Keratinocyte (primary cell): ENCODE data around the gene SLC39A10. TPM values are rescaled to one million over a fixed set of nuclear protein-coding genes. Genes with fewer than 3 reads are reported as not detected.
A peak's percentile ranks its signal among the peaks of the same experiment; 100 is the strongest.

ENCODE experiments used
- DNase-seq: peaks from one replicate; pipeline ENCODE4 v3.0.0-alpha.2; 2011; ENCODE audit warnings: low read depth, missing footprints, low spot score
- FAIRE-seq: peaks from 2 replicates; lab custom pipeline; 2011; peaks lifted over from hg19 to GRCh38; lab: Jason Lieb, UNC
- H2AFZ ChIP-seq: 2 replicates; pipeline ENCODE4 v1.6.0; 2012; ENCODE audit warnings: low read length, control low read depth, inconsistent platforms; ENCODE audit not compliant: control insufficient read depth
- H3K27ac ChIP-seq: 2 replicates; pipeline ENCODE4 v1.5.1; 2011; ENCODE audit warnings: low read length; ENCODE audit not compliant: control insufficient read depth, insufficient read depth
- H3K27me3 ChIP-seq: 3 replicates; pipeline ENCODE4 v1.6.0; 2011; ENCODE audit warnings: low read length; ENCODE audit not compliant: control insufficient read depth, insufficient read depth; ENCODE audit errors: extremely low read depth
- H3K36me3 ChIP-seq, 2 experiments: 2 replicates in 1 of 2; 3 replicates in 1 of 2; pipeline ENCODE4 v1.5.1; 2011; ENCODE audit warnings: low read length in 2 of 2, mild to moderate bottlenecking in 1 of 2; ENCODE audit not compliant: control insufficient read depth in 2 of 2, insufficient read depth in 2 of 2; ENCODE audit errors: extremely low read depth in 1 of 2
- H3K4me1 ChIP-seq: 3 replicates; pipeline ENCODE4 v1.5.1; 2011; ENCODE audit warnings: low read length; ENCODE audit not compliant: control insufficient read depth, insufficient read depth; ENCODE audit errors: extremely low read depth
- H3K4me2 ChIP-seq: 3 replicates; pipeline ENCODE4 v1.6.0; 2011; ENCODE audit warnings: low read depth, low read length; ENCODE audit not compliant: control insufficient read depth, insufficient read depth; ENCODE audit errors: extremely low read depth
- H3K4me3 ChIP-seq, 3 experiments: fragments of 200-600 bp in 1 of 3; sonication (generic) in 1 of 3; 2 replicates in 2 of 3; 3 replicates in 1 of 3; pipeline ENCODE4 v1.5.1; 2011 to 2016; ENCODE audit warnings: low read length in 3 of 3, mild to moderate bottlenecking in 3 of 3, control low read depth in 2 of 3, inconsistent platforms in 1 of 3, low read depth in 1 of 3, mixed read lengths in 1 of 3, mixed run types in 1 of 3, moderate library complexity in 1 of 3; ENCODE audit not compliant: control insufficient read depth in 2 of 3, insufficient read depth in 2 of 3; ENCODE audit errors: extremely low read depth in 1 of 3
- H3K79me2 ChIP-seq: 2 replicates; pipeline ENCODE4 v1.6.0; 2012; ENCODE audit warnings: low read length; ENCODE audit not compliant: control insufficient read depth, insufficient read depth
- H3K9ac ChIP-seq: 3 replicates; pipeline ENCODE4 v1.6.0; 2011; ENCODE audit warnings: low read length; ENCODE audit not compliant: control insufficient read depth, insufficient read depth; ENCODE audit errors: extremely low read depth
- H3K9me1 ChIP-seq: 3 replicates; pipeline ENCODE4 v1.6.0; 2011; ENCODE audit warnings: low read length; ENCODE audit not compliant: control insufficient read depth, insufficient read depth; ENCODE audit errors: extremely low read depth
- H3K9me3 ChIP-seq: 2 replicates; pipeline ENCODE4 v1.5.1; 2012; ENCODE audit warnings: low read depth, low read length; ENCODE audit not compliant: control insufficient read depth
- H4K20me1 ChIP-seq: 3 replicates; pipeline ENCODE4 v1.6.0; 2011; ENCODE audit warnings: low read length; ENCODE audit not compliant: control insufficient read depth, insufficient read depth; ENCODE audit errors: extremely low read depth
- CTCF ChIP-seq, 3 experiments: IDR thresholded peaks in 1 of 3; conservative IDR thresholded peaks in 1 of 3; optimal IDR thresholded peaks in 1 of 3; 2 replicates in 2 of 3; 3 replicates in 1 of 3; pipeline versions ENCODE3 to v1.5.1; 2011; ENCODE audit warnings: low read length in 3 of 3, mild to moderate bottlenecking in 3 of 3, moderate library complexity in 2 of 3, control low read depth in 1 of 3, inconsistent platforms in 1 of 3; ENCODE audit not compliant: insufficient read depth in 2 of 3; ENCODE audit errors: extremely low read depth in 1 of 3
- EZH2 ChIP-seq: IDR thresholded peaks from one replicate; pipeline ENCODE4 v1.6.1; 2012; ENCODE audit warnings: inconsistent platforms, mild to moderate bottlenecking, low read length, moderate library complexity
- dilution Hi-C: fragments of 300-500 bp; cut with MboI; formaldehyde crosslinking; loops from one replicate; pipeline ENCODE4 v1.7.0; 2020; ENCODE audit warnings: low sequenced_read_pairs; ENCODE audit not compliant: extremely low pct_ligation_motif_present
- polyA plus RNA-seq, 5 experiments: library from polyadenylated mRNA; depleted of rRNA in 3 of 5; stranded (reverse) in 3 of 5; stranded (forward) in 1 of 5; unstranded in 1 of 5; fragments of >200 nt; gene quantifications; 1 replicate in 1 of 5; 2 replicates in 3 of 5; 3 replicates in 1 of 5; pipeline versions ENCODE4 v1.2.1 to v1.2.3, GENCODE V29; 2011 to 2012; ENCODE audit warnings: missing spikeins in 2 of 5, low read depth in 1 of 5, low replicate concordance in 1 of 5

Gene SLC39A10
- polyA plus RNA-seq, 1 donor (not counting 4 experiments of a cell fraction or from before 2014, with no cell fraction given): 19.4 TPM

GRCh38 chr2:195626507-195626906, 30.5 kb upstream of the SLC39A10 start:
- Histone ChIP-seq H3K27me3 (no peaks in the 10 kb centered on the region), H3K9ac (no peak overlapping the region), H4K20me1 (no peaks in the 10 kb centered on the region), H3K4me2 (peak overlapping the region; percentile 56), H3K4me1 (peaks cover 38% of the 10 kb centered on the region), H3K4me3 (peak overlapping the region in 2 of 3 experiments; percentile 33 to 40), H3K9me3 (no peaks in the 10 kb centered on the region), H2AFZ (peak overlapping the region; percentile 13), H3K9me1 (no peaks in the 10 kb centered on the region), H3K27ac (no peak overlapping the region), H3K79me2 (no peaks in the 10 kb centered on the region), H3K36me3 (no peaks in the 10 kb centered on the region)
- DNase-seq: no peak
- peak; percentile 32 for FAIRE-seq
- TF ChIP-seq EZH2: no peak
- TF ChIP-seq CTCF (optimal IDR thresholded peaks at IDR 0.05 in 1 of 3, IDR thresholded peaks at IDR 0.05 in 1 of 3, conservative IDR thresholded peaks at IDR 0.05 in 1 of 3; ENCODE audit: extremely low read depth in 1 of 3, insufficient read depth in 2 of 3, low read length in 3 of 3): no peak
- dilution Hi-C loops: no loop called here

- Histone ChIP-seq H3K9me1 (no peaks in the 10 kb centered on the region), H3K4me3 (no peak overlapping the region), H3K9ac (no peak overlapping the region), H3K9me3 (no peaks in the 10 kb centered on the region), H3K4me2 (no peak overlapping the region), H2AFZ (no peak overlapping the region), H3K4me1 (peaks cover 27% of the 10 kb centered on the region), H3K27ac (no peak overlapping the region), H4K20me1 (no peaks in the 10 kb centered on the region), H3K27me3 (no peaks in the 10 kb centered on the region), H3K36me3 (no peaks in the 10 kb centered on the region), H3K79me2 (no peaks in the 10 kb centered on the region)
- dilution Hi-C loops: no loop called here
- DNase-seq (no peak), FAIRE-seq (no peak)
- no peak for TF ChIP-seq CTCF (optimal IDR thresholded peaks at IDR 0.05 in 1 of 3, IDR thresholded peaks at IDR 0.05 in 1 of 3, conservative IDR thresholded peaks at IDR 0.05 in 1 of 3; ENCODE audit: extremely low read depth in 1 of 3, insufficient read depth in 2 of 3, low read length in 3 of 3)
- no peak for TF ChIP-seq EZH2
These were observed 28.4 kb upstream of the SLC39A10 start for GRCh38 chr2:195628666-195629065.
